Activated T-cell treated with anti-CD3 and anti-CD28 coated beads, Interleukin-2, amount 50 U/mL, for 72 hours (primary cell): ENCODE data around the gene APCDD1L. TPM values are rescaled to one million over a fixed set of nuclear protein-coding genes. Genes with fewer than 3 reads are reported as not detected.

Experiments used
- ATAC-seq, 2 donors: fragments of 150-1000 bp; cut with Tn5 transposase; replicated peaks in 1 of 2; 2 replicates each; pipeline ENCODE4 v1.10.0; 2021; ENCODE audit warnings: moderate library complexity in 2 of 2, mild to moderate bottlenecking in 1 of 2
- DNase-seq, 2 donors: peaks; one replicate each; pipeline ENCODE4 v3.0.0; 2021 to 2022; ENCODE audit warnings: mixed read lengths in 1 of 2
- H3K27ac Mint-ChIP-seq: one replicate; pipeline ENCODE4 v1.8.0; 2022; ENCODE audit warnings: mild to moderate bottlenecking, moderate library complexity, mixed read lengths
- H3K27me3 Mint-ChIP-seq: one replicate; pipeline ENCODE4 v1.8.0; 2022; ENCODE audit warnings: low read depth, mixed read lengths
- H3K36me3 Mint-ChIP-seq, 2 donors: one replicate each; pipeline ENCODE4 v1.8.0; 2022; ENCODE audit warnings: mixed read lengths in 2 of 2, mild to moderate bottlenecking in 1 of 2; ENCODE audit not compliant: insufficient read depth in 2 of 2
- H3K4me1 Mint-ChIP-seq: one replicate; pipeline ENCODE4 v1.8.0; 2022; ENCODE audit warnings: low read depth, mixed read lengths
- H3K4me3 Mint-ChIP-seq, 2 donors: one replicate each; pipeline ENCODE4 v1.8.0; 2022; ENCODE audit warnings: mild to moderate bottlenecking in 2 of 2, mixed read lengths in 2 of 2, moderate library complexity in 2 of 2
- H3K9me3 Mint-ChIP-seq, 2 donors: one replicate each; pipeline ENCODE4 v1.8.0; 2022; ENCODE audit warnings: mixed read lengths in 2 of 2
- total RNA-seq, 2 donors: library from RNA; stranded (reverse); gene quantifications; one replicate each; pipeline ENCODE4 v1.2.3, GENCODE V29; 2022

APCDD1L gene
- not detected for total RNA-seq

DNA sequence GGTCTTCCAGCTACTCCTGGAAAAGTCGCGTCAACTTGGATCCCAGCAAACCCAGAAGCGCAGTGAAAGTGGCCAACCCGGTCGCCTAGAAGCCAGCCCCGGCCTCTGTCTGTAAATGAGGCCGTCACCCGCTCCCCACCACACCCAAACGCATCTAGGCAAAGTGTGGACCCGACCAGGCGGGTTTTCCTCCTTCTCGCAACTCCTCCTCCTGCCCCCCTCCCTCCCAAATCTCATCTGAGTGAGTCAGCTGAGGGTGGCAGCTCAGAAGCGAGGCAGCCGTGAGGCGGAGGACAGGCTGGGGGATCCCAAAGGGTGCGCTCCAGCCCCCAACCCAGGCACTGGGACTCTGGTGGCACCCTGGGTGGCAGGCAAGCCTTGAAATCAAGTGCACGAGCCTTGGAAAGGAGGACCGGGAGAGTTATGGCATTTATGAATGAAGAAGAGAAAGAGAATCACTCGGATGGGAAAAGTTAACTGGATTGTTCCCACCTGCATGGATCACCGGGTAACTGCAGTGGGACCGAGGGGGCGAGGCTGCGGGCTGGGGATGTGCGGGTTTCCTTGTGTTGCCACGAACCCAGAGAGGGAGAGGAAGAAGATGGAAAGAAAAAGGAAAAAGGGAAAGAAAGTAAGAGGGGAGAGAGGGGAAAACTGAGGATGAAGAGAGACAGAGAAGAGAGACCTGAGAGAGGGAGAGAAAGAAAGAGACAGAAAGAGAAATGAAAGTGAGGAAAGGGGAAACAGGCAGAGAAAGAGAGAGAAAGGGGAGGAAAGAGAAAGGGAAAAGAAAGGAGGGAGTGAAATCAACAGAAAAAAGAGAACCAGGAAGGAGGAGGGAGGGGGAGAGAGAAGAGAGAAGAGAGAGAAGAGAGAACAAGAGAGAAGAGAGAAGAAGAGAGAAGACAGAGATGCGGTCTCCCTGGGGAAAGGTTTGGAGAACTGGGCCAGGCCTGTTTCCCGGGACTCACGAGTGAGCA, at the start of gene APCDD1L:
TSS of gene APCDD1L (minus strand) at position 167 of the 980 bp plus-strand sequence. CDS start 692 bp downstream, outside the sequence.
- Mint-ChIP-seq H3K4me1 (peaks cover 8% of the 10 kb centered on the region), H3K36me3 (no peaks in the 10 kb centered on the region), H3K27ac (no peak within 1 kb of the TSS), H3K4me3 (peak within 1 kb of the TSS in 1 of 2 donors; percentile 15), H3K27me3 (peaks cover 39% of the 10 kb centered on the region), H3K9me3 (peaks cover 0 to 3% of the 10 kb centered on the region in 2 donors)
- no peak for ATAC-seq
- no peak for DNase-seq

DNA sequence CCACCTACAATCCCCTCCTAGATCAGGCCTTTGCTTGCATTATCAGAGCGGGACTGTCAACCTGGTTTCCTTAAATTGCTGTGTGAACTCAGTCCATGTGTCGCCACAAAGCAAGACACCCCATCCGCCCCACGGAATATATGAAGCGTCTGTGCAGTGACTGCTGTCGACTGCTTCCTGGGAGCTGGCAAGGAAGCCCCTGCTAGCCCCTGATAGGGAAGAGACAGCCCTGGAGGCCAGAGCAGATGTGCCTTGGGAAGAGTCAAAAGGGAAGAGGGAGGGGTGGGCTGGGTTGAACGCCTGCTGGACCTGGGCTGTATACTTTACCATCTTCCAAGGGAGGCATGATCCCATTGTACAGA, 44.1 kb upstream of the APCDD1L start:
- Mint-ChIP-seq H3K27ac (no peak overlapping the region), H3K27me3 (peaks cover 15% of the 10 kb centered on the region), H3K4me3 (no peak overlapping the region), H3K9me3 (peaks cover 0 to 2% of the 10 kb centered on the region in 2 donors), H3K4me1 (peaks cover 5% of the 10 kb centered on the region), H3K36me3 (no peaks in the 10 kb centered on the region)
- DNase-seq (no peak), ATAC-seq (no peak)

DNA sequence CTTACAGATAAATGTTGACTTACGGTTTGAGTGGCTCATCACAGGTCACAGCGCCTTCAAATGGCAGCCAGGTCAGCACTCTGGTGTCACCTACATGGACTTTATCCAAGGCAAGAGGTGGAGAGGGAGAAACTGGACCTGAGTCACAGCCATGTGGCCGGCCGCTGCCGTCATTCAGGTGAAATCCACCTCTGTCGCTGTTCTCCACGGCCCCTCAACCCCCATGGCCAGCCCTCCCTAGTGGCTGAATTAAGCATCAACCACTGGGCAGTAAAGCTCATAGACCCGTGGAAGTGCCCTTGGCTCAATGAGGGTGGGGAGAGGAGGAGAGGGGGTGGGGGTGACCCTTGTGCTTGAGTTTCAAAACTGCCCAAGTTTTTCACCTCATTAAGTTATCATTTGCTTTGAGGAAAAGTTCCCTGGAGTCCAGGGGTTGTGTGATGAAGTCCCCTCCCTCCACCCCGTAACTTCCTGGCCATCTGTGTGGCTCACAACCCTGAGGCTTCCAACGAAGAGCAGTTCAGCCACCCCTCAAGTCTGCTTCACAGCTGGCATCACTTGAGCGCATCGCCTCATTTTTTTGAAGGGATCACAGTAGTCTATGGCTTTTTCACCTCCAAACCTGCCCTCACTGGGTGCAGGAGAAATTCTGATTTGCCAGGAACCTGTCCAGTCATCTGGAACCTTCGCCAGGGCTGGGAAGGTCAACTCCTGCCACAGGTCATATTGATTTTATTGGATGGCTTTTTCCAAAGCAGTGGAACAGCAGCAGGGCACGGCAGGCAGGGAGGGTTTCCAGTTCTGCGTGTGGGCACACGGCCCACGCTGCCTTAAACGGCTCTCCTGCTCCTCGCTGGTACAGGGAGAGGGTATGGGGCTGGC, 43.5 kb upstream of the APCDD1L start:
- H3K4me1 Mint-ChIP-seq = peaks cover 5% of the 10 kb centered on the region
- H3K36me3 Mint-ChIP-seq = no peaks in the 10 kb centered on the region
- H3K9me3 Mint-ChIP-seq = peaks cover 0 to 2% of the 10 kb centered on the region in 2 donors
- DNase-seq (no peak), ATAC-seq (no peak)
- no peak overlapping the region for H3K27ac Mint-ChIP-seq
- no peak overlapping the region for H3K4me3 Mint-ChIP-seq
- H3K27me3 Mint-ChIP-seq = peaks cover 18% of the 10 kb centered on the region

DNA sequence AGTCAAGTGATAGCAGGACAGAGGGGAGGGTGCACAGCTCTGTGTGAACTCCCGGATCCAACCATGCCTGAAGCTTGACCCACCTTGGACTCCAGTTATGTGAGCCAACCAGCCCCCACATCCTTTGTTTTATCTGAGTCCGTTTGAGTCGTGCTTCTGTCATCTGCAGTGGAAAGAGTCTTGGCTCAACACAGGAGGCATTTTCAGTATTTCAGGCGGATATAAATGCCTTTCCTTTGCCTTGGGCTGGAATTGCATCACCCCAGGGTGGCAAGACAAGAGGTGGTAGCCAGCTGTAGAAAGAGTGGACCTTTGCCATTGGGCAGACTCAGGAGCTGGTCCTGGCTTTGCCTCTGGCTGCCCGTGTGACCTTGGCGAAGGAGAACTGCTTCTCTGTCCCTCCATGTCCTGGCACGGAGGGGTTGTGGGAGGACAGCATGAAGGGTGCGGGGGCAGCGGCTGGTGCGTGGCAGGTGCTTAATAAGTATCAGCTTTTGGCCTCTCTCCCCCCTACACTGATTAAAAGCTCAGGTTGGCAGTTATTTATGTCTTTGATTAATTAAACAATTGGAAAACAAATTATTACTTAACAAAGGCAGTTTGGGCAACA, 42.6 kb upstream of the APCDD1L start:
- H3K9me3 Mint-ChIP-seq = no peaks in the 10 kb centered on the region
- no peak overlapping the region for H3K27ac Mint-ChIP-seq
- peaks cover 5% of the 10 kb centered on the region for H3K4me1 Mint-ChIP-seq
- DNase-seq (no peak), ATAC-seq (no peak)
- H3K4me3 Mint-ChIP-seq = no peak overlapping the region
- no peaks in the 10 kb centered on the region for H3K36me3 Mint-ChIP-seq
- peaks cover 18% of the 10 kb centered on the region for H3K27me3 Mint-ChIP-seq

DNA sequence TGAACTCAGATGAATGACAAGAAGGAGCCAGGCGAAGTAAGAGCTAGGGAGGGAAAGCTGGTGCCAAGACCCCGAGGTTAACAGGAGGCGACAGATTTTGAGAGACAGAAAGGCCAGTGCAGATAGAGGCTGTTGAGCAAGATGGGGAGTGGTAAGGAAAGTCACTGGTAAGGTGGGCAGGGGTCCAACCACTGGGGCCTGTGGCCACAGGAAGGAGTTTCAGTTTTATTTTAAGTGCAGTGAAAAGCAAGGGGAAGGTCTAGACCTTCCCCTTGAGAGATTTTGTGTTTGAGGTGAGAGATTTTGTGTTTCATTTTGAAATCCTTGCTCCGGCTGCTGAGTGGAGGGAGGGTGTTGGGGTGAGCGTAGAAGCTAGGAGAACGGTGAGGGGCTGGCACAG, 41.8 kb upstream of the APCDD1L start:
- no peak for ATAC-seq
- H3K4me3 Mint-ChIP-seq = no peak overlapping the region
- H3K9me3 Mint-ChIP-seq = no peaks in the 10 kb centered on the region
- H3K27ac Mint-ChIP-seq = no peak overlapping the region
- DNase-seq = no peak
- H3K36me3 Mint-ChIP-seq = no peaks in the 10 kb centered on the region
- H3K4me1 Mint-ChIP-seq = peaks cover 5% of the 10 kb centered on the region
- H3K27me3 Mint-ChIP-seq = peaks cover 18% of the 10 kb centered on the region

DNA sequence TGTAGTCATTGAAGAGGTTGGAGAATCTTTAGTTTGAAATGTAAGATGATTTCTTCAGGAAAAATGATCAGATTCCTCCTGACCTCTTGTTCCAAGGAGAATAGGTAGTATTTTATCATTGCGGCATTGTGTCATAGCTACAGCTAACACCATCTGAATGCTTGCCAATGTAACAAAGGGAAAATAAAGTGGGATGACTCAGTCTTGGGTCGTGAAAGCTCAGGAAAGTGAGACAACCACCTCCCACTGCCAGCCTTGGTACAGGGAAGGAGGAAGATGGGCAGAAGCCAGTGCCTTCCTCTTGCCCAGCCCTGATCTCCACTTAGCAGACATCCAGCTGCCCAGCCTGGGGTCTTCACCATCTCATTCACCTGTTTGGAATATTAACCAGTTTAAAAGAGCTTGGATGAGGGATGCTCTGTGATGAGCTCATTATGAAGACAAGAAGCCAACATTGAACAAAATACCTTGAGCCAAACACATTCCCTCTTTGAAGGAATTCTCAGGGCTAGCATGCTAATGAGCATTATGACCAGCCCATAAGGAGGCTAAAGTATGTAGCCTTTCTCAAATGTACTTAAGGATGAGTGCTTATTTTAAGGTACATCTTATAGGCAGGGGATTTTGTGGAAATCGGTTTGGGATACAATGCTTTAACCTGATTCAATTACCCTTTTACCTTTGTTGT, 40.0 kb upstream of the APCDD1L start:
- Mint-ChIP-seq H3K27me3 (peaks cover 18% of the 10 kb centered on the region), H3K27ac (no peak overlapping the region), H3K4me3 (no peak overlapping the region), H3K4me1 (peaks cover 5% of the 10 kb centered on the region), H3K36me3 (no peaks in the 10 kb centered on the region), H3K9me3 (no peaks in the 10 kb centered on the region)
- DNase-seq (no peak), ATAC-seq (no peak)

DNA sequence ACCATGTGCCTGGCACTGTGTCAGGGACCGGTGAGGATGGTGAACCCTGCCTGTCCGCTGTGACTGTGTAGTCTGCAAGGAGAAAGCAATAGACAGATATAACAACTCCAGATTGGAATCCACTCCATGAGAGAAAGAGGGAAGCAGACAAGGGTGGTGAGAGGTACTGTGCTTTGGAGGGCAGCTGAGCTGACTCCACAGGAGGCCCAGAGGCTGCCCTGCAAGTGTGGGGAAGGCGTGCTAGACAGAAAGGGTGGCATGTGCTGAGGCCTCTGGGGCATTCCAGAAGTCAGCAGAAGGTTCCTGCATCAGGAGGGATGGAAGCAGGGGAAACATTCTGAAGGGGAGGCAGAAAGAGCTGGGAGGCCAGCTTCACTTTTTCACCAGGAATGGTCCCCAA, 39.3 kb upstream of the APCDD1L start:
- ATAC-seq = no peak
- no peaks in the 10 kb centered on the region for H3K9me3 Mint-ChIP-seq
- H3K27me3 Mint-ChIP-seq = peaks cover 18% of the 10 kb centered on the region
- H3K27ac Mint-ChIP-seq = no peak overlapping the region
- no peaks in the 10 kb centered on the region for H3K36me3 Mint-ChIP-seq
- H3K4me3 Mint-ChIP-seq = no peak overlapping the region
- H3K4me1 Mint-ChIP-seq = peaks cover 5% of the 10 kb centered on the region
- DNase-seq = no peak

DNA sequence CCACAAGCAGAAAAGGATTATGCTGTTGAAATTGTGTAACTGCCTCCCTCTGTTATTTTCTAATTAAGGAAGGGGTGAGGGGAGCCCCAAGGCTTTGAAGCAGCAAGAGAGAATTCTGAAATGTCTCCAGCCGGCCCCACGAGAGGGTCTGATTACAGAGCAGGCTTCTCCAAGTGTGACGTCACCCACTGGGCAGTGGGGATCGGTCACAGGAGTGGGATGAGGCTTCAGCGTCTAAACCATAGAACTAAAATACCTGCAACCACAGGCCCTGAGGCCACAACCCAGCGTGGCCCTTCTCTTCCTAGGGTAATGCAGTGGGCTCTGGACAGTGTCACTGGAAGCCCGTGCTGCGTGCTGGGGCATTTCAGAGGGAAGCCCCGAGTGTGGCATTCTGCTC, 38.6 kb upstream of the APCDD1L start:
- H3K27me3 Mint-ChIP-seq = peaks cover 18% of the 10 kb centered on the region
- H3K4me1 Mint-ChIP-seq = peaks cover 5% of the 10 kb centered on the region
- no peak overlapping the region for H3K4me3 Mint-ChIP-seq
- no peaks in the 10 kb centered on the region for H3K9me3 Mint-ChIP-seq
- no peak for ATAC-seq
- H3K36me3 Mint-ChIP-seq = no peaks in the 10 kb centered on the region
- no peak overlapping the region for H3K27ac Mint-ChIP-seq
- DNase-seq = no peak

DNA sequence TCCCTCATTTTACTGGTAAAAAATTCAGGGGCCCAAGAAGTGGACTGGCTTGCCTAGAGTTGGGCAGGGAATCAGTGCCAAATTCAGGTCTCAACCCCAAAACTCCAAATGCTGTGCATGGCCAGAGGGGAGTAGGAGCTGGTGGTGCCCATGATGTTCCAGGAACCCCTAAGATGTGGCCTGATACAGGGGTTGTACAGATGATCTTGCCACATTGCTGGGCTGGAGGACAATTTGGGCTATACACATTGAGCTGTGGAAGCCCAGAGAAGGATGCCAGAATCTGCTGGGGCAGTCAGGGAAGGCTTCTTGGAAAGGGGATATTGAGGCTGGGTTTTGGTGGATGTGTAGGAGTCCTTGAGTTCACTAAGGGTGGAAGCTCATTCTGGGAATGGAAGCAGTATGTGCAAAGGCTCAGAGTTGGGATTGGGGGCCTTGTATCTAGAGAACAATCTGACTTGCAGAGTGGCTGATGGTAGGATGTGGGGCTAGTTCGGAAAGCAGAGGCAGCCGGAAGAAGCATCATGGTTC, 38.0 kb upstream of the APCDD1L start:
- H3K4me3 Mint-ChIP-seq = no peak overlapping the region
- DNase-seq (no peak), ATAC-seq (no peak)
- no peak overlapping the region for H3K27ac Mint-ChIP-seq
- H3K4me1 Mint-ChIP-seq = peaks cover 5% of the 10 kb centered on the region
- no peaks in the 10 kb centered on the region for H3K36me3 Mint-ChIP-seq
- no peaks in the 10 kb centered on the region for H3K9me3 Mint-ChIP-seq
- peaks cover 18% of the 10 kb centered on the region for H3K27me3 Mint-ChIP-seq

DNA sequence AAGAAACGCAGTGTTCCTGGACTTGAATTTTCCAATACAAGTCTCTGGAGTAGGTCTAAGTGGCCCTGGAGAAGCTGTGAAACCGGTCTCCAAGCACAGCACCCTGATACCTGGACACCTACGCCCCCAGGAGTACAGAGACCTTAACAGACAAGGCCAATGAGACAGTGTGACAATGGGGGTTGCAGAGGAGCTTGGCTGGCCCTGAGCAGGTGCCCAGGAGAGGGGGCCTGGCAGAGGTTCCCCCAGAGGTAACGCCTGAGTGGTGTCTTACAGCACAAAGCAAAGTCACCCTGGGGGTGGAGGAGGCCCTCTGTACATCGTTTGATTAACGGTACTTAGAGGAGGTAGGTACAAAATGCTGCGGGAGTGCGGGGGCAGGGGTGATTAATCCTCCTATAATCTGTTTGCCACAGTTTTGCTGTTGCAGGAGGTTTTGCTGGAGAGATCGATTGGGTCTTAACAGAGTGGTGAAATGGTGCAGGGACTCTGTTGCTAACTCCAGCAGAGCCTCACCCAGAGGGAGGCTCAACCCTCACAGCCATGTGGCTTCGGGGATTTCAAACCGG, 37.3 kb upstream of the APCDD1L start:
- Mint-ChIP-seq H3K9me3 (no peaks in the 10 kb centered on the region), H3K36me3 (no peaks in the 10 kb centered on the region), H3K4me1 (peaks cover 5% of the 10 kb centered on the region), H3K4me3 (no peak overlapping the region), H3K27me3 (peaks cover 25% of the 10 kb centered on the region), H3K27ac (no peak overlapping the region)
- no peak for ATAC-seq
- DNase-seq = no peak

DNA sequence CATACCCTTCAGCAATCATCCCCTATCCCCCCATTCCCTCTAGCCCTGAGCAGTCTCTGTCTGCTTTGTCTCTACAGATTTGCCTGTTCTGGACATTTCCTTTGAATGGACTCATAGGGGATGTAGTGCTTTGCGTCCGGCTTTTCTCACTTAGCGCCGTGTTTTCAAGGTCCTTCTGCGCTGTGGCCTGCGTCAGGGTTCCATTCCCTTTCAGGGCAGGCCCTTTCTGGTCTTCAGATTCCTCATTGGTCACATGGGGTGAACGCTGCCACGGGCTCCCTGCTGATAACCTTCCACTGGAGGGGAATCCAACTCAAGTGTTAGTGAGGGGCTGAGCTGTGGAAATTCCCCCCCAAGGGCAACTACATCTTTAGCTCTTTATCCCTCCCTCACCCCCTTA, 36.4 kb upstream of the APCDD1L start:
- no peak for DNase-seq
- H3K4me1 Mint-ChIP-seq = no peaks in the 10 kb centered on the region

More for the DNA sequence above, 36.4 kb upstream of the APCDD1L start:
- H3K27ac Mint-ChIP-seq = no peak overlapping the region
- no peaks in the 10 kb centered on the region for H3K36me3 Mint-ChIP-seq
- no peaks in the 10 kb centered on the region for H3K9me3 Mint-ChIP-seq
- peaks cover 21% of the 10 kb centered on the region for H3K27me3 Mint-ChIP-seq
- no peak for ATAC-seq
- H3K4me3 Mint-ChIP-seq = no peak overlapping the region
